CD4-positive, alpha-beta T cell (primary cell): ENCODE results near the gene PRKAG3. TPM values are rescaled to one million over a fixed set of nuclear protein-coding genes. Genes with fewer than 3 reads are reported as not detected.
A peak's percentile ranks its signal among the peaks of the same experiment; 100 is the strongest.

Experiments used
- ATAC-seq: fragments of 200-7000 bp; cut with Tn5 transposase; one replicate; pipeline ENCODE4 v1.10.0; 2022; ENCODE audit warnings: mild to moderate bottlenecking; ENCODE audit not compliant: poor library complexity
- CTCF ChIA-PET: fragments of 350-600 bp; sonication (Branson Sonifier 250); formaldehyde crosslinking; loops from one replicate; lab custom pipeline; 2021; ENCODE audit warnings: antibody characterized with exemption, inconsistent platforms; lab: Charles Lee
- POLR2A ChIA-PET: fragments of 350-600 bp; sonication (Branson Sonifier 250); formaldehyde crosslinking; loops from one replicate; lab custom pipeline; 2021; ENCODE audit warnings: antibody characterized with exemption, inconsistent platforms; lab: Charles Lee
- DNase-seq, 14 experiments: peaks; one replicate each; pipeline ENCODE4 v3.0.0-alpha.2; 2013 to 2020; ENCODE audit warnings: mixed read lengths in 2 of 14
- H3K27ac ChIP-seq, 2 donors: one replicate each; pipeline versions ENCODE4 v1.5.1 to v1.7.0; 2013; ENCODE audit warnings: low read length in 2 of 2, low read depth in 1 of 2, mild to moderate bottlenecking in 1 of 2
- H3K27me3 ChIP-seq, 2 experiments: 1 replicate in 1 of 2; 2 replicates in 1 of 2; pipeline versions ENCODE4 v1.6.1 to v1.7.0; 2013; ENCODE audit warnings: low read length in 2 of 2, control low read depth in 1 of 2, mild to moderate bottlenecking in 1 of 2, moderate library complexity in 1 of 2; ENCODE audit not compliant: insufficient read depth in 2 of 2, control insufficient read depth in 1 of 2
- H3K36me3 ChIP-seq: one replicate; pipeline ENCODE4 v1.6.1; 2013; ENCODE audit warnings: low read length, control low read depth; ENCODE audit not compliant: insufficient read depth
- H3K4me1 ChIP-seq: one replicate; pipeline ENCODE4 v1.6.1; 2013; ENCODE audit warnings: low read length, control low read depth; ENCODE audit not compliant: insufficient read depth
- H3K4me3 ChIP-seq: one replicate; pipeline ENCODE4 v1.5.1; 2013; ENCODE audit warnings: mild to moderate bottlenecking, low read length, moderate library complexity
- H3K9me3 ChIP-seq, 2 experiments: 1 replicate in 1 of 2; 2 replicates in 1 of 2; pipeline versions ENCODE4 v1.6.1 to v1.7.0; 2013; ENCODE audit warnings: low read length in 2 of 2, mild to moderate bottlenecking in 2 of 2, control low read depth in 1 of 2, moderate library complexity in 1 of 2; ENCODE audit not compliant: control insufficient read depth in 1 of 2, insufficient read depth in 1 of 2
- H3K27ac Mint-ChIP-seq: one replicate; pipeline ENCODE4 v1.8.0; 2020; ENCODE audit warnings: mixed read lengths
- H3K27me3 Mint-ChIP-seq: one replicate; pipeline ENCODE4 v1.8.0; 2021; ENCODE audit warnings: mixed read lengths
- H3K36me3 Mint-ChIP-seq: one replicate; pipeline ENCODE4 v1.8.0; 2021; ENCODE audit warnings: low read depth, mixed read lengths
- H3K4me1 Mint-ChIP-seq: one replicate; pipeline ENCODE4 v1.8.0; 2021; ENCODE audit warnings: low read depth, mixed read lengths
- H3K4me3 Mint-ChIP-seq: one replicate; pipeline ENCODE4 v1.8.0; 2020; ENCODE audit warnings: mild to moderate bottlenecking, mixed read lengths
- H3K9me3 Mint-ChIP-seq: one replicate; pipeline ENCODE4 v1.8.0; 2020; ENCODE audit warnings: mixed read lengths
- CTCF ChIP-seq: fragments of 200-600 bp; IDR thresholded peaks from one replicate; pipeline ENCODE4 v1.8.0; 2022; ENCODE audit warnings: antibody characterized with exemption, mild to moderate bottlenecking
- intact Hi-C, 2 experiments: fragments of 100-400 bp; cut with DNase I in 1 of 2; cut with micrococcal nuclease in 1 of 2; formaldehyde crosslinking; loops; one replicate each; pipeline versions ENCODE4 v1.15.1 to v1.9.0; 2023 to 2025; cut with DNase I, micrococcal nuclease
- total RNA-seq, 174 experiments: library from RNA in 2 of 174; stranded (reverse) in 2 of 174; gene quantifications; one replicate each; pipeline ENCODE4 v1.2.3 and lab custom pipeline; 2021 to 2026

Gene PRKAG3
- total RNA-seq, 2 experiments from 2014 or later: not detected

GRCh38 chr2:218785103-218785502, 46.5 kb downstream of the PRKAG3 start:
- Mint-ChIP-seq H3K9me3 (no peaks in the 10 kb centered on the region), H3K27me3 (peaks cover 72% of the 10 kb centered on the region), H3K36me3 (no peaks in the 10 kb centered on the region), H3K4me1 (peaks cover 7% of the 10 kb centered on the region), H3K4me3 (no peak overlapping the region), H3K27ac (no peak overlapping the region)
- Histone ChIP-seq H3K27me3 (peaks cover 28 to 31% of the 10 kb centered on the region in 2 experiments), H3K4me3 (no peak overlapping the region), H3K36me3 (no peaks in the 10 kb centered on the region), H3K27ac (no peak overlapping the region), H3K4me1 (peaks cover 7% of the 10 kb centered on the region), H3K9me3 (peaks cover 5 to 6% of the 10 kb centered on the region in 2 experiments)
- intact Hi-C loops: no loop called here
- no peak for DNase-seq
- ChIA-PET POLR2A (no interaction called here), CTCF (no interaction called here)
- no peak for ATAC-seq
- no peak for TF ChIP-seq CTCF

- peaks cover 7% of the 10 kb centered on the region for H3K4me1 ChIP-seq
- H3K4me1 Mint-ChIP-seq: peaks cover 7% of the 10 kb centered on the region
- H3K9me3 Mint-ChIP-seq: no peaks in the 10 kb centered on the region
- H3K36me3 Mint-ChIP-seq: no peaks in the 10 kb centered on the region
- ChIA-PET POLR2A (no interaction called here), CTCF (no interaction called here)
- H3K4me3 Mint-ChIP-seq: no peak overlapping the region
- peaks cover 28 to 34% of the 10 kb centered on the region in 2 experiments for H3K27me3 ChIP-seq
- H3K27me3 Mint-ChIP-seq: peaks cover 84% of the 10 kb centered on the region
- H3K36me3 ChIP-seq: no peaks in the 10 kb centered on the region
- peaks cover 5 to 6% of the 10 kb centered on the region in 2 experiments for H3K9me3 ChIP-seq
- H3K27ac ChIP-seq: no peak overlapping the region
- no peak overlapping the region for H3K27ac Mint-ChIP-seq
- H3K4me3 ChIP-seq: no peak overlapping the region
- no peak for TF ChIP-seq CTCF
- intact Hi-C loops: no loop called here
- DNase-seq (no peak), ATAC-seq (no peak)
Measured at GRCh38 chr2:218783688-218784087, 47.9 kb downstream of the PRKAG3 start.

- H3K27ac Mint-ChIP-seq: no peak overlapping the region
- intact Hi-C loops: no loop called here
- no peak for TF ChIP-seq CTCF
- ATAC-seq (no peak), DNase-seq (no peak)
- H3K27me3 ChIP-seq: peaks cover 28 to 36% of the 10 kb centered on the region in 2 experiments
- H3K27ac ChIP-seq: no peak overlapping the region
- ChIA-PET POLR2A (no interaction called here), CTCF (no interaction called here)
- H3K4me1 Mint-ChIP-seq: peaks cover 7% of the 10 kb centered on the region
- peaks cover 5% of the 10 kb centered on the region for H3K36me3 Mint-ChIP-seq
- peaks cover 4 to 9% of the 10 kb centered on the region in 2 experiments for H3K9me3 ChIP-seq
- H3K4me1 ChIP-seq: peaks cover 7% of the 10 kb centered on the region
- peak overlapping the region; percentile 12 for H3K4me3 ChIP-seq
- no peak overlapping the region for H3K4me3 Mint-ChIP-seq
- H3K27me3 Mint-ChIP-seq: peaks cover 82% of the 10 kb centered on the region
- no peaks in the 10 kb centered on the region for H3K9me3 Mint-ChIP-seq
- H3K36me3 ChIP-seq: no peaks in the 10 kb centered on the region
Measured at GRCh38 chr2:218782528-218782844, 49.1 kb downstream of the PRKAG3 start.
